Measurements from ENCODE around the gene TSPAN31.

Gene TSPAN31

GRCh38 chr12:57736741-57737466, 7.9 kb upstream of the TSPAN31 start (continued):
- TF ChIP-seq ZBTB10 (tag by site-specific recombination; IDR thresholded peaks at IDR 0.05) (0 out of 2 replicates have a peak, but pooled peaks have one; percentile 39), ZBTB20 (tag by site-specific recombination; IDR thresholded peaks at IDR 0.05) (peak; percentile 35; the same call in 1 of the 2 replicates), ZEB2 (tag by site-specific recombination; IDR thresholded peaks at IDR 0.05) (no peak), ZFP3 (tag by site-specific recombination; IDR thresholded peaks at IDR 0.05; ENCODE audit: low read depth) (no peak), ZNF548 (tag by site-specific recombination; IDR thresholded peaks at IDR 0.05) (no peak), PRDM1 (tag by site-specific recombination; IDR thresholded peaks at IDR 0.05) (no peak; the same call in none of the 2 replicates), ZNF239 (tag by site-specific recombination; IDR thresholded peaks at IDR 0.05) (no peak), ZNF311 (tag by site-specific recombination; IDR thresholded peaks at IDR 0.05; ENCODE audit: borderline replicate concordance) (no peak), ZNF146 (tag by site-specific recombination; IDR thresholded peaks at IDR 0.05) (no peak), ZNF529 (tag by site-specific recombination; IDR thresholded peaks at IDR 0.05; ENCODE audit: insufficient replicate concordance) (no peak), ZFHX2 (tag by site-specific recombination; conservative IDR thresholded peaks at IDR 0.05) (peak; percentile 45), ZNF341 (tag by site-specific recombination; IDR thresholded peaks at IDR 0.05; ENCODE audit: low read depth) (peak; percentile 56; the same call in 1 of the 2 replicates), ZNF843 (tag by site-specific recombination; IDR thresholded peaks at IDR 0.05) (no peak), ZNF2 (tag by site-specific recombination; IDR thresholded peaks at IDR 0.05) (no peak), ZBTB17 (tag by site-specific recombination; IDR thresholded peaks at IDR 0.05) (peak; percentile 23; the same call in 1 of the 2 replicates), ZNF114 (tag by site-specific recombination; IDR thresholded peaks at IDR 0.05) (no peak), GLIS2 (tag by site-specific recombination; IDR thresholded peaks at IDR 0.05) (peak; percentile 88), ZNF792 (tag by site-specific recombination; IDR thresholded peaks at IDR 0.05) (no peak), ZNF366 (tag by site-specific recombination; conservative IDR thresholded peaks at IDR 0.05) (no peak)
- TF ChIP-seq, protein P1, sequence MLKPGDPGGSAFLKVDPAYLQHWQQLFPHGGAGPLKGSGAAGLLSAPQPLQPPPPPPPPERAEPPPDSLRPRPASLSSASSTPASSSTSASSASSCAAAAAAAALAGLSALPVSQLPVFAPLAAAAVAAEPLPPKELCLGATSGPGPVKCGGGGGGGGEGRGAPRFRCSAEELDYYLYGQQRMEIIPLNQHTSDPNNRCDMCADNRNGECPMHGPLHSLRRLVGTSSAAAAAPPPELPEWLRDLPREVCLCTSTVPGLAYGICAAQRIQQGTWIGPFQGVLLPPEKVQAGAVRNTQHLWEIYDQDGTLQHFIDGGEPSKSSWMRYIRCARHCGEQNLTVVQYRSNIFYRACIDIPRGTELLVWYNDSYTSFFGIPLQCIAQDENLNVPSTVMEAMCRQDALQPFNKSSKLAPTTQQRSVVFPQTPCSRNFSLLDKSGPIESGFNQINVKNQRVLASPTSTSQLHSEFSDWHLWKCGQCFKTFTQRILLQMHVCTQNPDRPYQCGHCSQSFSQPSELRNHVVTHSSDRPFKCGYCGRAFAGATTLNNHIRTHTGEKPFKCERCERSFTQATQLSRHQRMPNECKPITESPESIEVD (tag by site-specific recombination; IDR thresholded peaks at IDR 0.05) = no peak
- TF ChIP-seq, protein P2, sequence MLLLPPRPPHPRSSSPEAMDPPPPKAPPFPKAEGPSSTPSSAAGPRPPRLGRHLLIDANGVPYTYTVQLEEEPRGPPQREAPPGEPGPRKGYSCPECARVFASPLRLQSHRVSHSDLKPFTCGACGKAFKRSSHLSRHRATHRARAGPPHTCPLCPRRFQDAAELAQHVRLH (tag by site-specific recombination; IDR thresholded peaks at IDR 0.05) = 0 out of 2 replicates have a peak, but pooled peaks have one; percentile 39
- TF ChIP-seq, protein P3, sequence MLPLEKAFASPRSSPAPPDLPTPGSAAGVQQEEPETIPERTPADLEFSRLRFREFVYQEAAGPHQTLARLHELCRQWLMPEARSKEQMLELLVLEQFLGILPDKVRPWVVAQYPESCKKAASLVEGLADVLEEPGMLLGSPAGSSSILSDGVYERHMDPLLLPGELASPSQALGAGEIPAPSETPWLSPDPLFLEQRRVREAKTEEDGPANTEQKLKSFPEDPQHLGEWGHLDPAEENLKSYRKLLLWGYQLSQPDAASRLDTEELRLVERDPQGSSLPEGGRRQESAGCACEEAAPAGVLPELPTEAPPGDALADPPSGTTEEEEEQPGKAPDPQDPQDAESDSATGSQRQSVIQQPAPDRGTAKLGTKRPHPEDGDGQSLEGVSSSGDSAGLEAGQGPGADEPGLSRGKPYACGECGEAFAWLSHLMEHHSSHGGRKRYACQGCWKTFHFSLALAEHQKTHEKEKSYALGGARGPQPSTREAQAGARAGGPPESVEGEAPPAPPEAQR (tag by site-specific recombination; IDR thresholded peaks at IDR 0.05) = no peak
- TF ChIP-seq, protein P4, sequence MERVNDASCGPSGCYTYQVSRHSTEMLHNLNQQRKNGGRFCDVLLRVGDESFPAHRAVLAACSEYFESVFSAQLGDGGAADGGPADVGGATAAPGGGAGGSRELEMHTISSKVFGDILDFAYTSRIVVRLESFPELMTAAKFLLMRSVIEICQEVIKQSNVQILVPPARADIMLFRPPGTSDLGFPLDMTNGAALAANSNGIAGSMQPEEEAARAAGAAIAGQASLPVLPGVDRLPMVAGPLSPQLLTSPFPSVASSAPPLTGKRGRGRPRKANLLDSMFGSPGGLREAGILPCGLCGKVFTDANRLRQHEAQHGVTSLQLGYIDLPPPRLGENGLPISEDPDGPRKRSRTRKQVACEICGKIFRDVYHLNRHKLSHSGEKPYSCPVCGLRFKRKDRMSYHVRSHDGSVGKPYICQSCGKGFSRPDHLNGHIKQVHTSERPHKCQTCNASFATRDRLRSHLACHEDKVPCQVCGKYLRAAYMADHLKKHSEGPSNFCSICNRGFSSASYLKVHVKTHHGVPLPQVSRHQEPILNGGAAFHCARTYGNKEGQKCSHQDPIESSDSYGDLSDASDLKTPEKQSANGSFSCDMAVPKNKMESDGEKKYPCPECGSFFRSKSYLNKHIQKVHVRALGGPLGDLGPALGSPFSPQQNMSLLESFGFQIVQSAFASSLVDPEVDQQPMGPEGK (tag by site-specific recombination; IDR thresholded peaks at IDR 0.05) = peak; percentile 84
- TF ChIP-seq, protein P5, sequence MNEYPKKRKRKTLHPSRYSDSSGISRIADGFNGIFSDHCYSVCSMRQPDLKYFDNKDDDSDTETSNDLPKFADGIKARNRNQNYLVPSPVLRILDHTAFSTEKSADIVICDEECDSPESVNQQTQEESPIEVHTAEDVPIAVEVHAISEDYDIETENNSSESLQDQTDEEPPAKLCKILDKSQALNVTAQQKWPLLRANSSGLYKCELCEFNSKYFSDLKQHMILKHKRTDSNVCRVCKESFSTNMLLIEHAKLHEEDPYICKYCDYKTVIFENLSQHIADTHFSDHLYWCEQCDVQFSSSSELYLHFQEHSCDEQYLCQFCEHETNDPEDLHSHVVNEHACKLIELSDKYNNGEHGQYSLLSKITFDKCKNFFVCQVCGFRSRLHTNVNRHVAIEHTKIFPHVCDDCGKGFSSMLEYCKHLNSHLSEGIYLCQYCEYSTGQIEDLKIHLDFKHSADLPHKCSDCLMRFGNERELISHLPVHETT (tag by site-specific recombination; IDR thresholded peaks at IDR 0.05) = 0 out of 2 replicates have a peak, but pooled peaks have one; percentile 20
